Large intestine (tissue), 3 donors: ENCODE data around the gene TRAPPC2B. TPM values are rescaled to one million over a fixed set of nuclear protein-coding genes. Genes with fewer than 3 reads are reported as not detected.

Experiments used
- DNase-seq, 2 donors: peaks; one replicate each; pipeline versions ENCODE4 v3.0.0 to v3.0.0-alpha.2; 2013
- H3K27ac ChIP-seq: one replicate; pipeline ENCODE4 v1.5.1; 2013; ENCODE audit warnings: low read length
- H3K27me3 ChIP-seq: 2 replicates; pipeline ENCODE4 v1.6.1; 2013; ENCODE audit warnings: low read length; ENCODE audit not compliant: control insufficient read depth, insufficient read depth
- H3K36me3 ChIP-seq: 2 replicates; pipeline ENCODE4 v1.6.1; 2013; ENCODE audit warnings: low read length; ENCODE audit not compliant: control insufficient read depth, insufficient read depth
- H3K4me1 ChIP-seq: one replicate; pipeline ENCODE4 v1.6.1; 2013; ENCODE audit warnings: low read length; ENCODE audit not compliant: control insufficient read depth, insufficient read depth
- H3K4me3 ChIP-seq: one replicate; pipeline ENCODE4 v1.5.1; 2013; ENCODE audit warnings: low read length
- H3K9me3 ChIP-seq: one replicate; pipeline ENCODE4 v1.6.1; 2013; ENCODE audit warnings: mild to moderate bottlenecking, low read depth, low read length, moderate library complexity; ENCODE audit not compliant: control insufficient read depth
- WGBS: methylation state at CpG from one replicate; pipeline ENCODE4 v1.1.5; 2013; ENCODE audit warnings: low lambda C conversion rate; ENCODE audit not compliant: insufficient coverage; 5-methylcytosine and 5-hydroxymethylcytosine counted together
- polyA plus RNA-seq: library from polyadenylated mRNA; unstranded; fragments of 120-200 nt; gene quantifications from one replicate; pipeline ENCODE4 v1.2.1, GENCODE V29; 2013

Gene TRAPPC2B
- polyA plus RNA-seq, 1 donor, result 19.6 TPM

DNA sequence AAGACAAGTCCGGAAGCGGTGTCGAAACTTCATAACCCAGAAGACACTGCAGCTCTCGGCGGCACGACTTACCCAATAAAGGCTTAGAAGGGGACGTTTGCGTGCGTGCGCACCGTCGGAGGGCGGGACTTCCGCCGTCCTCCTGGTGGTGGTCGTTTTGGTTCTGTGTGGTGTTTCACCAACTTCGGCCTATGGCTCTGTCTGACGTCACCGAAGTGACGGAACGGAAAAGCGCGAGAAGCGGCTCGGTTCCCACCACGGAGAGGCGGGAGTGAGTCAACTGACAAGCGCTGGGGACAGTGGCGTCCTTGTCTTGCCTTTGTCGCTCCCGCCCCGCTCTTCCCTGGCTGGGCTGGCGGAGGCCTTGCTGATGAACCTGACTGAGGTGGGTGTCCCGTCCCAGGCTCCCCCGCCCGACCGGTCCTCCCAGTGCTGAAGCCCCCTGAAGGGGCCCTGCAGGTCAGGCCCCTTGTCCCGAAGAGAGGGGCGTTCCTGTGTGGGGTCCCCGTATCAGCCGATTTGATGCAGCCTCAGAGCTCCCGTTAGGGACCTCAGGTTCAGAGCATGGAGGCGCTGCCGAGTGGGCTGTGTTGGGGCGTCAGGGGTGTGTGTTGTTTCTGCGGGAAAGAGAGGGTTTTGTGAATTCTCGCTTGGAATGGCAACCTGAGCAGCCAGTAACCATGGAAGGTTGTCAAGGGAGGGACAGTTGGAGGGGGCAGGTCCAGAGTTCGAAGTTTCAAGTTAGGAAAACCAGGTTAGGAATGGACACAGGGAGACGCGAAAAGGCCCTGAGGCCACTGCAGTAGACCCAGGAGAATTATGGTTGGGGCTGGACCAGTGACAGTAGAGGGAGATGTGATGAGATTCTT, 26.6 kb downstream of the TRAPPC2B start, which contains the start of gene ZNF548:
ZNF548 (plus strand) TSS at position 125 of the 869 bp plus-strand sequence; CDS start at position 371, 246 bp downstream.
- H3K36me3 ChIP-seq, result peaks cover 15% of the 10 kb centered on the region
- H3K9me3 ChIP-seq, result peaks cover 9% of the 10 kb centered on the region
- no peaks in the 10 kb centered on the region for H3K27me3 ChIP-seq
- peaks cover 7% of the 10 kb centered on the region for H3K4me1 ChIP-seq
- DNase-seq, result peak; percentile 98
- no CpG with 5 or more reads among the region's 50 CpGs for WGBS
- H3K27ac ChIP-seq, result peak within 1 kb of the TSS; percentile 99
- H3K4me3 ChIP-seq, result peak within 1 kb of the TSS; percentile 100

DNA sequence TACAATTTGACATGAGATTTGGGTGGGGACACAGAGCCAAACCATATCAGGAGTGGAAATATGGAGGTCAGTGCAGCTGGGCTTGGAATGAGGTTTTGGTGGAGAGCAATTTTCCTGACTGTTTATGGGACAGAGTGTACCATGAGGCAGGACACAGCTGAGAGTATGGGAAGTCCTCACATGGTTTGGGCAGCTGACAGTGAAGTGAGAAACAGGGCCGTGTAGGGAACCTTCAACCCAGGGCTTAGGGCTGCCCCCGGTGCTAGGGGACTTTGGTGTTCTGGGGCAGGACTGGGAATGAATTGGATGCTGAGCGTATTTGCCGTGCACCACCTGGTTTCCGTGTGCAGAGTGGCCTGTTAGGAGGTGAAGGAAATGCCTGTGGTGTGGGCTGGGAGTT, 32.4 kb downstream of the TRAPPC2B start:
- no peak for DNase-seq
- H3K9me3 ChIP-seq, result peaks cover 13% of the 10 kb centered on the region
- no peak overlapping the region for H3K4me3 ChIP-seq
- H3K36me3 ChIP-seq, result peaks cover 58% of the 10 kb centered on the region
- no peaks in the 10 kb centered on the region for H3K27me3 ChIP-seq
- H3K27ac ChIP-seq, result no peak overlapping the region
- WGBS, result 60% methylated on average over 1 of the region's 5 CpGs
- H3K4me1 ChIP-seq, result peaks cover 5% of the 10 kb centered on the region

DNA sequence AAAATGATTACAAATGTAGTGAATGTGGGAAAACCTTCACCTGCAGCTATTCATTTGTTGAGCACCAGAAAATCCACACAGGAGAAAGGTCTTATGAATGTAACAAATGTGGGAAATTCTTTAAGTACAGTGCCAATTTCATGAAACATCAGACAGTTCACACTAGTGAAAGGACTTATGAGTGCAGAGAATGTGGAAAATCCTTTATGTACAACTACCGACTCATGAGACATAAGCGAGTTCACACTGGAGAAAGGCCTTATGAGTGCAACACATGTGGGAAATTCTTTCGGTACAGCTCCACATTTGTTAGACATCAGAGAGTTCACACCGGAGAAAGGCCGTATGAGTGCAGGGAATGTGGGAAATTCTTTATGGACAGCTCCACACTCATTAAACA, 35.5 kb downstream of the TRAPPC2B start:
- peaks cover 20% of the 10 kb centered on the region for H3K9me3 ChIP-seq
- H3K27ac ChIP-seq, result no peak overlapping the region
- H3K36me3 ChIP-seq, result peaks cover 50% of the 10 kb centered on the region
- no peak overlapping the region for H3K4me3 ChIP-seq
- H3K4me1 ChIP-seq, result no peaks in the 10 kb centered on the region
- WGBS, result no CpG with 5 or more reads among the region's 5 CpGs
- DNase-seq, result no peak
- no peaks in the 10 kb centered on the region for H3K27me3 ChIP-seq

DNA sequence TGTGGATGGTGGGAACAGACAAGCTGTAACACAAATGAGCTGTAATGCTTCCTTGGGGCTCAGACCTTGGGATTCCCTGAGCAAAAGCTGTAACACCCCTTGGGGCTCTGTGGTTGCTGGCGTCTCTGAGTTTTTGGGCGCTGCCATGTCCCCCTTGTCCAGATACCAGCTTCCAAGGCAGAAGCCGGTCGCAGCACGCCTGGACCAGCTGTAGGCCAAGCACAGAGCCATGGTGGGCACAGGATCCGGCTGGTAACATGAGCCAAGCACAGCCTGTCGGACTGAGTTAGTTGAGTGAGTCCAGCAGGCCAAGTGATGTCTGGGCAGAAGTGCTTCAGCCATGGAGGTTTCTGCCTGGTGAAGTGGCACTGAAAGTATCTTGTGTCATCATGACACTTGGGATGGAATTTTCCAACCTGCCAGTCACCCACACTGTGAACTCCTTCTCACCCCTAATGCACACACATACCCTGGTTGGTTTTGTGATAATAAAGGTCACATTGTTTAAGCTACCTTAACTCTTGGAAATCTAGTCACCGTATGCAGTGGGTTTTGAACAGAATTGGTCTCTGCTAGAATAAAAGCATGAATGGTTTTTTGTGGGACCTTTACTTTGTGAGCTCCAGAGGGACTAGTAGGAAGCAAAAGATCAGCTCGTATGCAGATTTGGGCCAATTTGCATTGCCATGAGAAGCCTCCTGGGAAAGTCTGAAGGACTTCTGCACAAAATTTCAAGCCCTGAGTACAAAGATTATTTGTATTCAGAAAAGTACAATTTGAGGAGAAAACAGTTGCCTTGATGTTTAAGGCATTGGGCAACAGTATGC, 40.6 kb downstream of the TRAPPC2B start:
- Histone ChIP-seq H3K27me3 (no peaks in the 10 kb centered on the region), H3K27ac (no peak overlapping the region), H3K4me1 (no peaks in the 10 kb centered on the region), H3K9me3 (peaks cover 13% of the 10 kb centered on the region), H3K36me3 (peaks cover 8% of the 10 kb centered on the region), H3K4me3 (no peak overlapping the region)
- no peak for DNase-seq
- no CpG with 5 or more reads among the region's 9 CpGs for WGBS

DNA sequence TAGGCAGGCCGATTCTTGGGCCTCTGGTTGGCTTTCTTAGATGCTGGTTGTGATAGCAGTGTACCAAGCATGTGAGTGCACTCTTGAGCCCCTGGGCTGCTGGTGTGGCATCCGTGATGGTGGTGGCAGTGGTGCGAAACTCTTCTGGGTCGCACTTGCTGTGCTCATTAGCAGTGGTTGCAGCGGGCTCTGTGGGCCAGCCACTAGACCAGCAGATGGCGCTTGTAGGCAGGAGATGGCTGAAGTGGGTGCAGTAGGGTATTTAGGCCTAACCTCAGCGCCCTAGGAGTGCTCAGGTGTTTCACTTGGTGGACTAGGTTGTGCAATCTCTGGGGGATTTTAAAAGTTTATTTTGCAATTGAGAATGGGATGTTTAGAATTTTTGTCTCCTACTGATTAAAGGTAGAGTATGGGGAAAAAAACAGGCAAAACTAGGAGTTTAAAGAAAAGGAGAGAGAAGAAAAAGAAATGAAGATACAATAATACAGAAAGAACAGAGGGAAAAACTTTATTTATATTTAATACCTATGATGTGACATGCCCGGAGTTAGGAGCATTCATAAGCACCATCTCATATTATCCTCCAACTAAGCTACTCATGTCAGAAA, 43.3 kb downstream of the TRAPPC2B start:
- no peak overlapping the region for H3K4me3 ChIP-seq

DNA sequence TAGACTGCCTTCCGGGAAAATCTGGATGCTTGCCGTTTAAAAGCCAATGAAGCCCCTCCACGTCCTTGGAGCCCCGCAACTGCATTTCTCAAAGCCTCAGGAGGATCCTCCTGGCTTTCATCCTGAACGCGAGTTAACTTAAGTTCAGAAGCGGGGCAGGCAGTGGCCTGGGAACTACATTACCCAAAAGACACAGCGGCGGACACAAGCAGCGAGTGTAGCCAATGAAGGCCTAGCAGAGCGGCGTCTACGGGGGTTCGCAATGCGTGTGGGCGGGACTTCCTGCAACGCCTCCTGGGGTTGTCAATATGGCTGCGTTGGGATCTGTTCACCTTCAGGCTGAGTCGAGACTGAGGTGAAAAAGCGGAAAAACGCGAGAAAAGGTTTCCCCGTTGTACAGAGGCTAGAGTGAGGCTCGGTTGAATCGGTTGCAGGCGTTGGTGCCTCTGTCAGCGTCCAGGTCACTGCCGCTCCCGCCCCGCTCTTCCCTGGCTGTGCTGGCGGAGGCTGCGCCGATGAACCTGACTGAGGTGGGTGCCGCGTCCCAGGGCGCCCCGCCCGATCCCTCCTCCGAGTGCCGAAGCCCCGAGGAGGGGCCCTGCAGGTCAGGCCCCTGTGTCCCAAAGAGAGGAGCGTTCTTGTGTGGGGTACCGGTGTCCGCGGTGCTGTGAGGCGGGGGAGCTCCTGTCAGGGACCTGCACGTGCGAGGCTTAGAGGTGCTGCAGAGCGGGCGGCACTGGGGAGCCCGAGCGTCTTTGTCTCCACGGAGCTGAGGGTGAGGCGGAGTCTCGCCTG, 47.7 kb downstream of the TRAPPC2B start, which contains the start of gene ZNF17:
ZNF17 (plus strand) TSS at position 285 of the 795 bp plus-strand sequence. CDS start 2,455 bp downstream, outside the sequence.
- no peaks in the 10 kb centered on the region for H3K27me3 ChIP-seq
- peaks cover 2% of the 10 kb centered on the region for H3K9me3 ChIP-seq
- no peak within 1 kb of the TSS for H3K27ac ChIP-seq
- H3K4me1 ChIP-seq, result peaks cover 8% of the 10 kb centered on the region
- DNase-seq, result peak; percentile 93
- H3K36me3 ChIP-seq, result peaks cover 21% of the 10 kb centered on the region
- H3K4me3 ChIP-seq, result peak within 1 kb of the TSS; percentile 75
- WGBS, result no CpG with 5 or more reads among the region's 55 CpGs

More for the DNA sequence above, 43.3 kb downstream of the TRAPPC2B start:
- peaks cover 4% of the 10 kb centered on the region for H3K4me1 ChIP-seq
- no peak overlapping the region for H3K27ac ChIP-seq
- H3K27me3 ChIP-seq, result no peaks in the 10 kb centered on the region
- no CpG with 5 or more reads among the region's 8 CpGs for WGBS
- H3K9me3 ChIP-seq, result peaks cover 7% of the 10 kb centered on the region
- H3K36me3 ChIP-seq, result no peaks in the 10 kb centered on the region
- peak; percentile 58 to 68 for DNase-seq

Other genes with a start within 250 kb of the TRAPPC2B start
- gene USP29, start 243.6 kb upstream of the TRAPPC2B start, polyA plus RNA-seq, result not detected
- not detected for gene ZIM3, start 218.3 kb upstream of the TRAPPC2B start, polyA plus RNA-seq
- gene DUXA, start 196.1 kb upstream of the TRAPPC2B start, polyA plus RNA-seq, result not detected
- 15.6 TPM for gene ZNF264, start 172.1 kb upstream of the TRAPPC2B start, polyA plus RNA-seq
- 2.2 TPM for gene AURKC, start 132.5 kb upstream of the TRAPPC2B start, polyA plus RNA-seq
- gene ZNF805, start 122.9 kb upstream of the TRAPPC2B start, polyA plus RNA-seq, result 4.4 TPM
- 2.0 TPM for gene ZNF460, start 83.1 kb upstream of the TRAPPC2B start, polyA plus RNA-seq
- gene ZNF543, start 43.1 kb upstream of the TRAPPC2B start, polyA plus RNA-seq, result 7.0 TPM
- gene ZNF304, start 12.3 kb upstream of the TRAPPC2B start, polyA plus RNA-seq, result 11.1 TPM
- gene ZNF547, start within 50 bp of the TRAPPC2B start, polyA plus RNA-seq, result 5.7 TPM
- 28.1 TPM for gene ZNF548, start 26.3 kb downstream of the TRAPPC2B start, polyA plus RNA-seq
- 8.9 TPM for gene ZNF17, start 47.6 kb downstream of the TRAPPC2B start, polyA plus RNA-seq
- gene ZNF749, start 71.8 kb downstream of the TRAPPC2B start, polyA plus RNA-seq, result 15.5 TPM
- gene VN1R1, start 93.6 kb downstream of the TRAPPC2B start, polyA plus RNA-seq, result 2.8 TPM
- gene ZNF772, start 114.0 kb downstream of the TRAPPC2B start, polyA plus RNA-seq, result 12.2 TPM
- 13.6 TPM for gene ZNF419, start 124.2 kb downstream of the TRAPPC2B start, polyA plus RNA-seq
- gene ZNF773, start 136.4 kb downstream of the TRAPPC2B start, polyA plus RNA-seq, result 11.8 TPM
- 11.8 TPM for gene ZNF549, start 163.8 kb downstream of the TRAPPC2B start, polyA plus RNA-seq
- gene ZNF550, start 196.3 kb downstream of the TRAPPC2B start, polyA plus RNA-seq, result 16.2 TPM
- gene ZNF416, start 215.4 kb downstream of the TRAPPC2B start, polyA plus RNA-seq, result 6.0 TPM
- gene ZIK1, start 220.6 kb downstream of the TRAPPC2B start, polyA plus RNA-seq, result 8.7 TPM
- gene ZNF530, start 236.3 kb downstream of the TRAPPC2B start, polyA plus RNA-seq, result 4.1 TPM